SK-N-DZ (cell line): ENCODE results near the gene RGS1.
A peak's percentile ranks its signal among the peaks of the same experiment; 100 is the strongest.

Source experiments
- DNase-seq: peaks from one replicate; pipeline ENCODE4 v3.0.0-alpha.2; 2015; ENCODE audit warnings: low spot score

RGS1 gene

GRCh38 chr1:192615055-192615454 is 39.5 kb downstream of the RGS1 start:
- DNase-seq: no peak

DNA sequence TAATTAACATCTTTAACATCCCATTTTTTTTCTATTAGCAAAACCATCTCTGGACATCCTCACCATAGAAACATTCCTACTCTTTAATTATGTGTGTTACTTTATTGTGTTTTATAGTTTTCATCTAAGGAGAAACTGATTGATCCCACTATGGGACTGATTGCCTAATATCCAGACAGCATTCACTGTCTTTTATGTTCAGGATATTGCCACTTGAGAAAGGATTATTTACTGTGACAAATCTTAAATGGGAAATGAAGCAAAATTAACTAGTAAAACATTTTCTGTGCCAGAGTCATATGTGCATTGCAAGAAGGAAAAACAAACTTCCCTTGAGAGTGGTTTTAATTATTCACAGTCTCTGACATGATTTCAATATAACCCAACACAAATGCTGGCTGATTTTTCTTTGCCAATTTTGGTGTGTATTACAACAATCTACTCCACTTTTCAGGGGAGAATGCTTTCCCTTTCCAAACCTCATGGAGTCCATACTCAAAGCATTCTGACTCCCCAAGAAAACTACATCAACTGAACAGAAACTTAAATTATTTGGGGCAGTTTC is 44.6 kb downstream of the RGS1 start:
- DNase-seq: no peak

DNA sequence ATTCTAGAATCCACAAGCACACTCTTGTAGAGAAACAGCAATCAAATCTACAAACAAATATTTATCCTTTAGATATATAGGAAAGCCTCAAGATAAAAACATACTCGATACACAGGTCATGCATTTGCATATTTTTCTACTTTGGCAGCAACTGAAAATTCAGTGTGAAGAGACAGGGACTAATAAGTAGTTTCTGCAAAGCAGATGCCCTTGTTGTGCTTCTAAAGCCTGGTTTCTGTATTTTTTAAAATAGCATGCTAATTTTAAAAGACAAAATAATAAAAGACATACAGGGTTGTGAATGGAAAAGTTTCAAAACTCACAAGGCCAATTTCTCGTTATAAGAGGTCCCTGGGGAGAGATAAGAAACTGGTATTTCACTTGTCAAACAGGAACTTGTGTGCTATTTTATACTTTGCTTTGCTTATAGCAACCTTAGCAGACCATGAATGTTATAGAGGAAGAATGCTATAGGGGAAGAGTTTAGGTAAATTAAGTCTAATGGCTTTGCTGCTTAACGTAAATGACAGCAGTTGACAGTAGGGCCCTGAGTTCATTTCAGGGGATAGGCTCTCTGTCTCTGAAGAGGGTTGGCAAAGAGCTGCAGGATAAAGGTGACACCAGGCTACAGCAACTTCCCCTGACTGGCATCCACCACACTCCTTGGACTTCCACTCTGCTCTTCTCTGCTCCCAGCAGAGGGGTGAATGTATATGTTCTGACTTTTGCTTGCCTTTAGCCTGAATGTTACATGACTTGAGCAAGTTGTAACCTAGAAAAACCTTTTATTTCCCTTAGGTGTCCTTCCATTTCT is 51.0 kb downstream of the RGS1 start:
- no peak for DNase-seq

DNA sequence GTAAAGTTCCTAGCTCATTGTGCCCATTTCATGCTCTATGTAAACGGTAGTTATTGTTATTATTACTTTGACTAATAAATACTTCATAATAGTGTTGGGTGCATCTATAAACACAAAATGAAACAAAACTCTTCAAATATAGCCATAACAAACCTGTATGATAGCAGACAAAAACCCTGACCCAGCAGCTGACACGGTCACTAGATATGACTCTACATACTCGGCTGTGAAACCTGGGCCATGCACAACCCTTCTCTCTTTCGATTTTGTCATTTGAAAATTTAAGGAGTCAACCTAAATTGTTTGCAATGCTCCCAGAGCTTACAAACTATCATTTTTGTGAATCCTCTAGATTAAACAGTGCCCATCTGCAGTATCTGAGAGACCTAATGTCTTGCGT is 52.3 kb downstream of the RGS1 start:
- DNase-seq: no peak

- DNase-seq: peak; percentile 98
These were observed 53.0 kb downstream of the RGS1 start for GRCh38 chr1:192628396-192629057.

- peak; percentile 24 for DNase-seq
These were observed 54.0 kb downstream of the RGS1 start for GRCh38 chr1:192629612-192630011.
